Astrocyte of the cerebellum (primary cell): ENCODE measurements around the gene TARM1.
"Not testable (repeated sequence)": the region's sequence is repeated elsewhere in the genome, so short reads cannot be mapped to it uniquely, and the experiment has no call there.

Source experiments
- DNase-seq: peaks from one replicate; pipeline ENCODE4 v3.0.0-alpha.2; 2011; ENCODE audit warnings: low read depth
- H3K4me3 ChIP-seq: 2 replicates; pipeline ENCODE4 v1.5.1; 2011; ENCODE audit warnings: mild to moderate bottlenecking, low read depth, low read length, moderate library complexity
- in situ Hi-C: cut with HindIII; loops from 2 replicates; pipeline ENCODE4 v1.10.0; 2017; ENCODE audit warnings: low sequenced_read_pairs
- TF ChIP-seq, protein P1 (sequence below): IDR thresholded peaks from 2 replicates; pipeline ENCODE4 v1.5.1; 2012; ENCODE audit warnings: low read length, low read depth, moderate library complexity, mild to moderate bottlenecking; ENCODE audit errors: missing control alignments

Gene TARM1

DNA sequence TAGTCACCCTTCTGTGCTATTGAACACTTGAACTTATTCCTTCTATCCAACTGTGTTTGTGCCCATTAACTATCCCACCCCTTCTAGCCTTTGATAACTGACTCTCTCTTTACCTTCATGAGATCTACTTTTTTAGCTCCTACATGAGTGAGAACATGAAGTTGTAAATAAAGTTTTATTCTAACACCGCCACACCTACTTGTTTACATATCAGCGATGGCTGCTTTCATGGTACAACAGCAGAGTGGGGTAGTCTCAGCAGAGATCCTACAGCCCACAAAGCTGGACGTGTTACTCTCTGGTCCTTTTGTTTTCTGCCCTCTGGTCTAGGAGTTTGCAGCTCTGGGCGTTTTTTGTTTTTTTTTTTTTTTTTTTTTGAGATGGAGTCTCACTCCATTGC lies 41.2 kb downstream of the TARM1 start:
- TF ChIP-seq, protein P1, sequence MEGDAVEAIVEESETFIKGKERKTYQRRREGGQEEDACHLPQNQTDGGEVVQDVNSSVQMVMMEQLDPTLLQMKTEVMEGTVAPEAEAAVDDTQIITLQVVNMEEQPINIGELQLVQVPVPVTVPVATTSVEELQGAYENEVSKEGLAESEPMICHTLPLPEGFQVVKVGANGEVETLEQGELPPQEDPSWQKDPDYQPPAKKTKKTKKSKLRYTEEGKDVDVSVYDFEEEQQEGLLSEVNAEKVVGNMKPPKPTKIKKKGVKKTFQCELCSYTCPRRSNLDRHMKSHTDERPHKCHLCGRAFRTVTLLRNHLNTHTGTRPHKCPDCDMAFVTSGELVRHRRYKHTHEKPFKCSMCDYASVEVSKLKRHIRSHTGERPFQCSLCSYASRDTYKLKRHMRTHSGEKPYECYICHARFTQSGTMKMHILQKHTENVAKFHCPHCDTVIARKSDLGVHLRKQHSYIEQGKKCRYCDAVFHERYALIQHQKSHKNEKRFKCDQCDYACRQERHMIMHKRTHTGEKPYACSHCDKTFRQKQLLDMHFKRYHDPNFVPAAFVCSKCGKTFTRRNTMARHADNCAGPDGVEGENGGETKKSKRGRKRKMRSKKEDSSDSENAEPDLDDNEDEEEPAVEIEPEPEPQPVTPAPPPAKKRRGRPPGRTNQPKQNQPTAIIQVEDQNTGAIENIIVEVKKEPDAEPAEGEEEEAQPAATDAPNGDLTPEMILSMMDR = no peak
- no peak overlapping the region for H3K4me3 ChIP-seq
- no peak for DNase-seq
- in situ Hi-C loops = loop anchor here (25.0 kb wide), 1 partner anchor 128 kb away; the partner anchor contains the start of gene CACNG7

DNA sequence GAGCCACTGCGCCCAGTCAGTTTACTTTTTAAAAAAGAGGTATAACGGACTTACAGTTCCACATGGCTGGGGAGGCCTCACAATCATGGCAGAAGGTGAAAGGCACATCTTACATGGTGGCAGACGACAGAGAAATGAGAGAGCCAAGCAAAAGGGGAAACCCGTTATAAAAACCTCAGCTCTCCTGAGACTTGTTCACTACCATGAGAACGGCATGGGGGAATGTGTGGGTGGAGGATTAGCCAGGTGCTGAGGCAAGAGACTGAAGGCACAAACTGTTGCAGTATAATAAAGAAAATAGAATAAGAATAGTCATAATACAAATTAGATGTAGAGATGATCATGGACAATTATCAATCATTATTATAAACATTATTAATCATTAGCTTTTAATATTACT lies 44.6 kb downstream of the TARM1 start:
- H3K4me3 ChIP-seq = not testable (repeated sequence)

DNA sequence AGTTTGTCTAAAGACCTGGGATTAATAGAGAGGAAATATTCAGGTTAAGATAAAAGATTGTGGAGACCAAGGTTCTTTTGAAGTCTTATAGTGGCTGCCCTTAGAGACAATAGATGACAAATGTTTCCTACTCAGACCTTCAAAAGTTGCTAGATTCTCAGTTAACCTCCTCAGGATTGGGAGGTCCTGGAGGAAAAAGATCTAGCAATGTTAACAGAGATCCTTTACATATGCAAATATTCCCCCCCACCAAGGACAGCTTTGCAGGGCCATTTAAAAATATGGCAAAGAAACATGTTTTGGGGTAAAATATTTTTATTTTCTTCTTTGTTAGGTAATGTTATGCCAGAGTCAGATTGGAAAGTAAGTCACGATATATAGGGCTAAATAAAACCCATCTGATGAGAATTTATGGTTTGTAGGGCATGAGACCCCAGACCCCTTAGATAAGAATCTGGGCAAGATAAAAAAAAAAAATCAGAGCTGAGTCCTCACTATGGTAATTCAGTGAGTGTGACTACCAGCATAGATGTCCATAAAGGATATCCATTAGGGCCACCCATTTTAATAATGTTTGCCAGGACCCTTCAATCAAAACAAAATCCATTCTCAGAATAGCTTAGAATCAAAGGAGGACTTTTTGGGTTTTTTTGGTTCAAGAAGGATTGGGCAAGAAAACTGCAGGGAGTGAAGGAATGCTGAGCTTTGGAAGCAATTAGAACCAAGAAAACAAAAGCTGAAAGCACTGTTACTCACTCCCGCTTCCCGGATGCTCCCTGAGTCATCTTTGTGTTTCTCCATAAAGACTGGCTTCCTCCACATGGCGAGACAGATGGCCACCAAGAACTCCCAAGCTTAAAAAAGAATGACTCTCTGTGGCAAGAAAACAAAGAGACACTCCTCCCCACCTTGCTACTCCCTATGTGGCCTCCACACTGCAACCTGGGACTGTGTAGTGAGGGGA lies 45.7 kb downstream of the TARM1 start:
- in situ Hi-C loops = loop anchor here (25.0 kb wide), 1 partner anchor 123 kb away; the partner anchor contains the start of gene CACNG7
- TF ChIP-seq, protein P1 = no peak
- peak; percentile 58 for DNase-seq
- no peak overlapping the region for H3K4me3 ChIP-seq

More for the DNA sequence above, 44.6 kb downstream of the TARM1 start:
- not testable (repeated sequence) for DNase-seq
- in situ Hi-C loops = loop anchor here (25.0 kb wide), 1 partner anchor 124 kb away; the partner anchor contains the start of gene CACNG7

DNA sequence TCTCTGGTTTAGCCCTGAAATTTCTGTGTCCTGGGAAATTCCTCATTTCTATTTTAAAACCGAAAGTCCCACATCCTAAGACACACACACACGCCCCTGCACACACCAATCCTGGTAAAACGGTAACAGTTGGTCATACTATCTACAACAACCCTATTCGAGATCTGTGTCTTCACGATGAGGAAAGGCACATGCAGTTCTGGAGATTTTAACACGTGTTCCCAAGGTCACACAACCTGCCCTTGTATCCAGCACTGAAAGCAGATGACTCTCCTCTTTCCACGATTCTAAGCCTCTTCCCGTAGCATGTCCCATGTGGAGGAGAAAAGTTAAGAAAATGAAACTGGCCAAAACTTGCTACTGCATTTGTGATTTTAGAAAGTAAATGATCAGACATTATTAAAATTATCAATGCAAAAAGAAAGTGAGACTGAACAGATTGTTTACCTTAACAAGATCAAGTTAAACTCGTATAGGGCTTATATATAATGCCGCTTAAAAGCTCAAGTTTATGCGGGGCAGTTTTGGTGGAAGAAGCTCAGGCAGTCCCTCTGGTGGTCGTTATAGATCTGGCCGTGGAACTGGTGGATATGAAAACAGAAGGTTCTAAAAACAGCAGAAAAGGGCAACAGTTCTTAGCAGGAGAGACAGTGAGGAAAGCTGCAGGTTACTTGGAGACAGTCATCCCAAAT lies 50.1 kb downstream of the TARM1 start:
- no peak for DNase-seq
- in situ Hi-C loops = loop anchor here (25.0 kb wide), 1 partner anchor 119 kb away; the partner anchor contains the start of gene CACNG7
- TF ChIP-seq, protein P1 = peak; percentile 64
- H3K4me3 ChIP-seq = no peak overlapping the region

DNA sequence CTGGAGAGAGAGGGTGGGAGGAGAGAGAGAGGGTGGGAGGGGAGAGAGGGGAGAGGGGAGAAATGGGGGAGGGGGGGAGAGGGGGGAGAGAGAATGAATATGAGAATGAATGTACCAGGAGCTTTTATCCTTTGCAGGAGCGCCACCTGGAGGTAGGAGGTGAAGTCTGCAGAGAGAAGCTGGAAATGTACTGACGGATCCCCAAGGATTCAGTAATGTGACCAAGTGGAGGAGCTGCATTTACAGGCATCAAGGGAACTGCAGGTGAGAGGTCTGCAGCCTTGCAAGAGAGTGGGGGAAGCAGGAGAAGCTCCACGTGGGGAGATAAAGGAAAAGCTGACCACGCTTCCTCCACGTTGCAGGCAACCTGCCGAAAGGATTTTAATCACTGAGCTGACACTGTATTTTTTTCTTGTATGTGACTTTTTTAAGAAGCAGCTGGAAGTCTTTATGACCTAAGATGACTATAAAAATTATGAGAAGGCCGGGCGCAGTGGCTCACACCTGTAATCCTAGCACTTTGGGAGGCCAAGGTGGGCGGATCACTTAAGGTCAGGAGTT lies 51.2 kb downstream of the TARM1 start:
- in situ Hi-C loops = loop anchor here (25.0 kb wide), 1 partner anchor 118 kb away; the partner anchor contains the start of gene CACNG7
- H3K4me3 ChIP-seq = no peak overlapping the region
- TF ChIP-seq, protein P1 = peak; percentile 70
- DNase-seq = peak; percentile 34

DNA sequence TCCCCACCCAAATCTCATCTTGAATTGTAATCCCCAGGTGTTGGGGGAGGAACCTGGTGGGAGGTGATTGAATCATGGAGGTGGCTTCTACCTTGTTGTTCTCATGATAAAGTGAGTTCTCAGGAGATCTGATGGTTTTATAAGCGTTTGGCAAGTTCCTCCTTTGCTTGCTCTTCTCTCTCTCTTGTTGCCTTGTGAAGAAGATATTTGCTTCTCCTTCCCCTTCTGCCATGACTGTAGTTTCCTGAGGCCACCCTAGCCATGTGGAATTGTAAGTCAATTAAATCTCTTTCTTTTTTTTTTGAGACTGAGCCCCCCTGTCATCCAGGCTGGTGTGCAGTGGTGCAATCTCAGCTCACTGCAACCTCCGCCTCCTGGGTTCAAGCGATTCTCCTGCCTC lies 51.9 kb downstream of the TARM1 start:
- in situ Hi-C loops = loop anchor here (25.0 kb wide), 1 partner anchor 117 kb away; the partner anchor contains the start of gene CACNG7
- DNase-seq = no peak
- TF ChIP-seq, protein P1 = no peak
- no peak overlapping the region for H3K4me3 ChIP-seq
